ENCODE data around the gene HLA-A. TPM values are rescaled to one million over a fixed set of nuclear protein-coding genes. Genes with fewer than 3 reads are reported as not detected.

HLA-A gene
- total and polyA plus RNA-seq, 2 of the 13 experiments (the other 11 are each of a cell fraction or from before 2014, with no cell fraction given) = 345 to 527 TPM

DNA sequence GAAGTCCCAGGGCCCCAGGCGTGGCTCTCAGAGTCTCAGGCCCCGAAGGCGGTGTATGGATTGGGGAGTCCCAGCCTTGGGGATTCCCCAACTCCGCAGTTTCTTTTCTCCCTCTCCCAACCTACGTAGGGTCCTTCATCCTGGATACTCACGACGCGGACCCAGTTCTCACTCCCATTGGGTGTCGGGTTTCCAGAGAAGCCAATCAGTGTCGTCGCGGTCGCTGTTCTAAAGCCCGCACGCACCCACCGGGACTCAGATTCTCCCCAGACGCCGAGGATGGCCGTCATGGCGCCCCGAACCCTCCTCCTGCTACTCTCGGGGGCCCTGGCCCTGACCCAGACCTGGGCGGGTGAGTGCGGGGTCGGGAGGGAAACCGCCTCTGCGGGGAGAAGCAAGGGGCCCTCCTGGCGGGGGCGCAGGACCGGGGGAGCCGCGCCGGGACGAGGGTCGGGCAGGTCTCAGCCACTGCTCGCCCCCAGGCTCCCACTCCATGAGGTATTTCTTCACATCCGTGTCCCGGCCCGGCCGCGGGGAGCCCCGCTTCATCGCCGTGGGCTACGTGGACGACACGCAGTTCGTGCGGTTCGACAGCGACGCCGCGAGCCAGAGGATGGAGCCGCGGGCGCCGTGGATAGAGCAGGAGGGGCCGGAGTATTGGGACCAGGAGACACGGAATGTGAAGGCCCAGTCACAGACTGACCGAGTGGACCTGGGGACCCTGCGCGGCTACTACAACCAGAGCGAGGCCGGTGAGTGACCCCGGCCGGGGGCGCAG, at the start of gene HLA-A (continued):
- TF ChIP-seq HNF4A (CRISPR knock-in tag; IDR thresholded peaks at IDR 0.05) (peak; percentile 47), RFX5 (IDR thresholded peaks at IDR 0.05; ENCODE audit: low read depth, low read length) (peak; percentile 97), BHLHE40 (IDR thresholded peaks at IDR 0.05; ENCODE audit: low read length) (peak; percentile 67), JDP2 (CRISPR knock-in tag; IDR thresholded peaks at IDR 0.05; ENCODE audit: borderline replicate concordance) (no peak), PITX1 (CRISPR knock-in tag; IDR thresholded peaks at IDR 0.05) (no peak)

DNA sequence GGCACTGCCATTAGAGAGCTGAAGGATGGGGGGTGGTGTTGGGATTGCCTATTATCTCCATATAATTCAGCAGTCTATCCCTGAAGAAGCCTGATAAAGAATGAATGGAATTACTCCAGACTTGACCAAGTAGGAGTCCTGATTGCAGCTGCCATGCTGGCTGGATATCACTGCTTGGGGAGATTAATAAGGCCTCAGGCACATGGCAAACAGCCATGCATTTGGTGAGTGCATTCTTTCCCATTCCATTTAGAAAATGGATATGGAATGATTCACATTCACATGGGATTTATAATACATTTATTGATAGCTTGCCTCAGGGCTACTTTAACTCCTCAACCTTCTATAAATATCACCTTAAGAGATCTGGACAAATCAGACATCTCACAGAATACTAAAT, 49.6 kb upstream of the HLA-A start:
- FAIRE-seq (no peak), DNase-seq (ENCODE audit: low spot score) (no peak), ATAC-seq (no peak)
- Histone ChIP-seq H3K79me2 (ENCODE audit: insufficient read depth, low read length) (peaks cover 2% of the 10 kb centered on the region), H3K9me3 (ENCODE audit: low read length) (no peaks in the 10 kb centered on the region), H3K4me1 (ENCODE audit: insufficient read depth, low read length) (no peaks in the 10 kb centered on the region), H3K36me3 (replicated peaks in 1 of 2; ENCODE audit: control insufficient read depth in 1 of 2, insufficient read depth in 2 of 2, low read length in 2 of 2) (no peaks in the 10 kb centered on the region), H3K4me3 (replicated peaks in 1 of 3; ENCODE audit: insufficient read depth in 1 of 3, low read depth in 2 of 3, low read length in 3 of 3) (no peak overlapping the region), H3K9ac (ENCODE audit: insufficient read depth, low read depth, low read length) (no peak overlapping the region), H4K20me1 (ENCODE audit: insufficient read depth, low read length) (no peaks in the 10 kb centered on the region), H3K27ac (ENCODE audit: extremely low read length, insufficient read depth, low read length) (no peak overlapping the region), H3K4me2 (ENCODE audit: low read depth, low read length) (no peak overlapping the region), H2AFZ (ENCODE audit: low read length) (no peak overlapping the region), H3K27me3 (ENCODE audit: control insufficient read depth in 1 of 2, insufficient read depth in 2 of 2, low read length in 2 of 2) (no peaks in the 10 kb centered on the region)
- TF ChIP-seq RFX3 (CRISPR knock-in tag; IDR thresholded peaks at IDR 0.05) (no peak), TBX3 (IDR thresholded peaks at IDR 0.05; ENCODE audit: borderline replicate concordance) (no peak), ZNF879 (CRISPR knock-in tag; IDR thresholded peaks at IDR 0.05) (no peak), ZNF782 (CRISPR knock-in tag; IDR thresholded peaks at IDR 0.05; ENCODE audit: borderline replicate concordance) (no peak), ZNF7 (CRISPR knock-in tag; IDR thresholded peaks at IDR 0.05) (no peak), ZNF329 (CRISPR knock-in tag; IDR thresholded peaks at IDR 0.05; ENCODE audit: low read depth) (no peak), ZNF441 (CRISPR knock-in tag; IDR thresholded peaks at IDR 0.05; ENCODE audit: borderline replicate concordance) (no peak), ZNF709 (CRISPR knock-in tag; IDR thresholded peaks at IDR 0.05) (no peak), NCOA2 (CRISPR knock-in tag; IDR thresholded peaks at IDR 0.05) (no peak), ZBTB3 (CRISPR knock-in tag; IDR thresholded peaks at IDR 0.05; ENCODE audit: borderline replicate concordance, low read depth) (no peak), RELA (CRISPR knock-in tag; IDR thresholded peaks at IDR 0.05) (no peak)
- POLR2A ChIA-PET = no interaction called here
- intact Hi-C loops (cut with micrococcal nuclease; ENCODE audit: unreplicated experiment) = no loop called here
- in situ Hi-C loops (cut with HindIII; ENCODE audit: extremely low pct_ligation_motif_present, low pct_unique_long_range_greater_than_20kb) = loop anchor here (25.0 kb wide), 1 partner anchor 1470 kb away; the partner anchor contains the start of gene HLA-B
- CTCF ChIA-PET (ENCODE audit: low intra/inter-chr PET ratio, low total read pairs) = no interaction called here
- no TSS peak for BruUV-seq (replicated peaks)

All from HepG2 (cell line).